Fibroblast of lung (primary cell): ENCODE results near the gene WDR37.
"Not testable (repeated sequence)": the region's sequence is repeated elsewhere in the genome, so short reads cannot be mapped to it uniquely, and the experiment has no call there.

Source experiments
- CTCF ChIP-seq, 2 donors: IDR thresholded peaks in 1 of 2; conservative IDR thresholded peaks in 1 of 2; 1 replicate in 1 of 2; 2 replicates in 1 of 2; pipeline ENCODE4 v1.5.1; 2011 to 2012; ENCODE audit warnings: low read length in 2 of 2, control low read depth in 1 of 2, inconsistent platforms in 1 of 2, low read depth in 1 of 2, mild to moderate bottlenecking in 1 of 2
- EZH2 ChIP-seq: IDR thresholded peaks from 2 replicates; pipeline ENCODE4 v1.5.1; 2012; ENCODE audit warnings: low read length, control low read depth, mild to moderate bottlenecking; ENCODE audit errors: missing control alignments

GRCh38 chr10:1066734-1067133 is 10.5 kb downstream of the WDR37 start:
- TF ChIP-seq CTCF (conservative IDR thresholded peaks at IDR 0.05 in 1 of 2, IDR thresholded peaks at IDR 0.05 in 1 of 2; ENCODE audit: low read depth in 1 of 2, low read length in 2 of 2); EZH2: not testable (repeated sequence)
